Measurements from ENCODE around the gene IL27RA.

DNA sequence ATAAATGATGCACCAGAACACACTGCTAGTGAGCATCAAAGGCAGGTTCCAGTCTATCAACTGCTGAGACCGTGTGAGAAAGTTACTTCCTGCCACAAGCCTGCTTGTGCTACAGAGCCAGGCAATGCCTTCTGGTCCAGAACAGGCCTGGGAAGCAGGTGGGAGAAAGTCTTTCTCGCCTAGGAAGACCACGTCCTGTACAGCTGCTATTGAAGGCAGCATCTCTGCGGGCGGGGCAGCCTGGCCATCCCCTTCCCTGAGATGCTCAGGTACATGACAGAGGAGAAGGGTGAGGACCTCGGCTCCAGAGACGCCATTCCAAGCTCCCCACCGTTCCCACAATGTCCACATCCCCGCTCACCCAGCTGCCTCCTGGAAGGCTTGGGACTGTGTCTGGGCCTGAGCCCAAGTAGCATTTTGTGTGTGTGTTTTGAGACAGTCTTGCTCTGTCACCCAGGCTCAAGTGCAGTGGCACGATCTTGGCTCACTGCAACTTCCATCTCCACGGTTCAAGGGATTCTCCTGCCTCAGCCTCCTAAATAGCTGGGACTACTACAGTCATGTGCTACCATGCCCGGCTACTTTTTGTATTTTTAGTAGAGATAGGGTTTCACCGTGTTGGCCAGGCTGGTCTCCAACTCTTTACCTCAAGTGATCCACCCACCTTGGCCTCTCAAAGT, 28.9 kb upstream of the IL27RA start:
- TF ChIP-seq CTCF (IDR thresholded peaks at IDR 0.05; ENCODE audit: poor library complexity, severe bottlenecking) (no peak), EP300 (conservative IDR thresholded peaks at IDR 0.05; ENCODE audit: poor library complexity, severe bottlenecking) (no peak), TAF1 (IDR thresholded peaks at IDR 0.05; ENCODE audit: low read depth) (no peak), RAD21 (conservative IDR thresholded peaks at IDR 0.05) (no peak), POLR2AphosphoS5 (IDR thresholded peaks at IDR 0.05) (no peak), EZH2 (IDR thresholded peaks at IDR 0.05; ENCODE audit: borderline replicate concordance, insufficient read depth, low read length, poor library complexity, severe bottlenecking) (no peak), MXI1 (conservative IDR thresholded peaks at IDR 0.05; ENCODE audit: poor library complexity, severe bottlenecking) (no peak)
- TF ChIP-seq, protein P1, sequence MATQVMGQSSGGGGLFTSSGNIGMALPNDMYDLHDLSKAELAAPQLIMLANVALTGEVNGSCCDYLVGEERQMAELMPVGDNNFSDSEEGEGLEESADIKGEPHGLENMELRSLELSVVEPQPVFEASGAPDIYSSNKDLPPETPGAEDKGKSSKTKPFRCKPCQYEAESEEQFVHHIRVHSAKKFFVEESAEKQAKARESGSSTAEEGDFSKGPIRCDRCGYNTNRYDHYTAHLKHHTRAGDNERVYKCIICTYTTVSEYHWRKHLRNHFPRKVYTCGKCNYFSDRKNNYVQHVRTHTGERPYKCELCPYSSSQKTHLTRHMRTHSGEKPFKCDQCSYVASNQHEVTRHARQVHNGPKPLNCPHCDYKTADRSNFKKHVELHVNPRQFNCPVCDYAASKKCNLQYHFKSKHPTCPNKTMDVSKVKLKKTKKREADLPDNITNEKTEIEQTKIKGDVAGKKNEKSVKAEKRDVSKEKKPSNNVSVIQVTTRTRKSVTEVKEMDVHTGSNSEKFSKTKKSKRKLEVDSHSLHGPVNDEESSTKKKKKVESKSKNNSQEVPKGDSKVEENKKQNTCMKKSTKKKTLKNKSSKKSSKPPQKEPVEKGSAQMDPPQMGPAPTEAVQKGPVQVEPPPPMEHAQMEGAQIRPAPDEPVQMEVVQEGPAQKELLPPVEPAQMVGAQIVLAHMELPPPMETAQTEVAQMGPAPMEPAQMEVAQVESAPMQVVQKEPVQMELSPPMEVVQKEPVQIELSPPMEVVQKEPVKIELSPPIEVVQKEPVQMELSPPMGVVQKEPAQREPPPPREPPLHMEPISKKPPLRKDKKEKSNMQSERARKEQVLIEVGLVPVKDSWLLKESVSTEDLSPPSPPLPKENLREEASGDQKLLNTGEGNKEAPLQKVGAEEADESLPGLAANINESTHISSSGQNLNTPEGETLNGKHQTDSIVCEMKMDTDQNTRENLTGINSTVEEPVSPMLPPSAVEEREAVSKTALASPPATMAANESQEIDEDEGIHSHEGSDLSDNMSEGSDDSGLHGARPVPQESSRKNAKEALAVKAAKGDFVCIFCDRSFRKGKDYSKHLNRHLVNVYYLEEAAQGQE (IDR thresholded peaks at IDR 0.05; ENCODE audit: borderline replicate concordance) = no peak
